ENCODE measurements around the gene OTUD3. TPM values are rescaled to one million over a fixed set of nuclear protein-coding genes. Genes with fewer than 3 reads are reported as not detected.
"Not testable (repeated sequence)": the region's sequence is repeated elsewhere in the genome, so short reads cannot be mapped to it uniquely, and the experiment has no call there.

Gene OTUD3
- total RNA-seq: 3.4 TPM
- long read RNA-seq, full-length matches to known transcripts: 1 of 1 reads
- long read RNA-seq, partial matches to known transcripts: 0 of 1 reads
- long read RNA-seq, other reads (novel, unspliced or antisense): 0 of 1 reads

GRCh38 chr1:19882111-19883071, at the start of gene OTUD3:
Gene OTUD3 (plus strand): TSS chr1:19882395. CDS start chr1:19882514, 119 bp downstream.
- DNase-seq (ENCODE audit: missing footprints): peak; percentile 97
- ATAC-seq: peak; percentile 97
- intact Hi-C loops (cut with DNase I): no loop called here

- intact Hi-C loops (cut with DNase I): no loop called here
- ATAC-seq: no peak
- DNase-seq (ENCODE audit: missing footprints): no peak
Observed at GRCh38 chr1:19835578-19835977, 46.6 kb upstream of the OTUD3 start.

- intact Hi-C loops (cut with DNase I): no loop called here
- ATAC-seq: no peak
- DNase-seq (ENCODE audit: missing footprints): no peak
Observed at GRCh38 chr1:19837866-19838265, 44.3 kb upstream of the OTUD3 start.

GRCh38 chr1:19840228-19840627, 42.0 kb upstream of the OTUD3 start:
- no peak for DNase-seq (ENCODE audit: missing footprints)
- intact Hi-C loops (cut with DNase I): no loop called here
- ATAC-seq: no peak

GRCh38 chr1:19844731-19845495, 37.3 kb upstream of the OTUD3 start:
- no peak for DNase-seq (ENCODE audit: missing footprints)
- intact Hi-C loops (cut with DNase I): no loop called here
- no peak for ATAC-seq

GRCh38 chr1:19845555-19845954, 36.6 kb upstream of the OTUD3 start:
- intact Hi-C loops (cut with DNase I): no loop called here
- no peak for ATAC-seq

GRCh38 chr1:19846338-19846737, 35.9 kb upstream of the OTUD3 start:
- no peak for ATAC-seq
- intact Hi-C loops (cut with DNase I): no loop called here
- DNase-seq (ENCODE audit: missing footprints): no peak

More at GRCh38 chr1:19845555-19845954, 36.6 kb upstream of the OTUD3 start:
- DNase-seq (ENCODE audit: missing footprints): no peak

GRCh38 chr1:19847334-19847733, 34.9 kb upstream of the OTUD3 start:
- intact Hi-C loops (cut with DNase I); ATAC-seq; DNase-seq (ENCODE audit: missing footprints): not testable (repeated sequence)

- DNase-seq (ENCODE audit: missing footprints); intact Hi-C loops (cut with DNase I); ATAC-seq: not testable (repeated sequence)
Observed at GRCh38 chr1:19849307-19849706, 32.9 kb upstream of the OTUD3 start.

GRCh38 chr1:19850214-19850613, 32.0 kb upstream of the OTUD3 start:
- no peak for ATAC-seq
- intact Hi-C loops (cut with DNase I): no loop called here

GRCh38 chr1:19852036-19852435, 30.2 kb upstream of the OTUD3 start:
- DNase-seq (ENCODE audit: missing footprints) (no peak), ATAC-seq (no peak)
- intact Hi-C loops (cut with DNase I): no loop called here

More at GRCh38 chr1:19850214-19850613, 32.0 kb upstream of the OTUD3 start:
- no peak for DNase-seq (ENCODE audit: missing footprints)

GRCh38 chr1:19854866-19855265, 27.3 kb upstream of the OTUD3 start:
- DNase-seq (ENCODE audit: missing footprints): no peak
- ATAC-seq: no peak
- intact Hi-C loops (cut with DNase I): no loop called here

- no peak for ATAC-seq
- DNase-seq (ENCODE audit: missing footprints): no peak
- intact Hi-C loops (cut with DNase I): no loop called here
Observed at GRCh38 chr1:19858893-19859292, 23.3 kb upstream of the OTUD3 start.

- DNase-seq (ENCODE audit: missing footprints) (no peak), ATAC-seq (no peak)
- intact Hi-C loops (cut with DNase I): no loop called here
Observed at GRCh38 chr1:19859876-19860275, 22.3 kb upstream of the OTUD3 start.

- ATAC-seq (no peak), DNase-seq (ENCODE audit: missing footprints) (no peak)
- intact Hi-C loops (cut with DNase I): no loop called here
Observed at GRCh38 chr1:19860418-19860817, 21.8 kb upstream of the OTUD3 start.

- intact Hi-C loops (cut with DNase I): no loop called here
- ATAC-seq (no peak), DNase-seq (ENCODE audit: missing footprints) (no peak)
Observed at GRCh38 chr1:19861034-19861433, 21.2 kb upstream of the OTUD3 start.

GRCh38 chr1:19861842-19862530, 20.2 kb upstream of the OTUD3 start:
- intact Hi-C loops (cut with DNase I): no loop called here
- ATAC-seq (no peak), DNase-seq (ENCODE audit: missing footprints) (no peak)

- intact Hi-C loops (cut with DNase I): no loop called here
- no peak for ATAC-seq
- no peak for DNase-seq (ENCODE audit: missing footprints)
Observed at GRCh38 chr1:19862944-19863343, 19.3 kb upstream of the OTUD3 start.

GRCh38 chr1:19864570-19865160, 17.5 kb upstream of the OTUD3 start:
- no peak for DNase-seq (ENCODE audit: missing footprints)
- no peak for ATAC-seq
- intact Hi-C loops (cut with DNase I): no loop called here
